ENCODE measurements around the gene GCDH.
A peak's percentile ranks its signal among the peaks of the same experiment; 100 is the strongest.

Gene GCDH

GRCh38 chr19:12918253-12918652 lies 27.3 kb downstream of the GCDH start:
- Histone ChIP-seq H3K9ac (ENCODE audit: low read depth, low read length) (no peak overlapping the region), H3K4me1 (ENCODE audit: control insufficient read depth, insufficient read depth, low read length) (peaks cover 6% of the 10 kb centered on the region), H3K4me3 (ENCODE audit: low read depth, low read length) (no peak overlapping the region)

DNA sequence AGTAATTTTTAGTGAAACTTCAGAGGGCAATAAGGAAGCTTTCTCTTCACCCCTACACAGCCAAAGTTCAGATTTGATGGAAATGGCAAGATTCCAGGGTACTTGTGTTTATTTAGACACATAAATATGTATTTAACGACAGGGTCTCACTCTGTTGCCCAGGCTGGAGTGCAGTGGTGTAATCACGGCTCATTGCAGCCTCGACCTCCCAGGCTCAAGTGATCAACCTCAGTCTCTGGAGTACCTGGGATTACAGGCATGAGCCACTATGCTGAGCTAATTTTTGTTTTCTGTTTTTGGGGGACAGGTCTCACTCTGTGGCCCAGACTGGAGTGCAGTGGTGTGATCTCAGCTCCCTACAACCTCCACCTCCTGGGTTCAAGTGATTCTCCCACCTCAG lies 30.1 kb downstream of the GCDH start:
- Histone ChIP-seq H3K9me3 (ENCODE audit: control insufficient read depth, insufficient read depth, low read length) (no peaks in the 10 kb centered on the region), H3K4me3 (ENCODE audit: low read depth, low read length) (no peak overlapping the region), H3K9ac (ENCODE audit: low read depth, low read length) (no peak overlapping the region), H3K36me3 (ENCODE audit: control insufficient read depth, insufficient read depth, low read length) (peaks cover 24% of the 10 kb centered on the region), H3K27me3 (ENCODE audit: control insufficient read depth, insufficient read depth, low read length) (peaks cover 10% of the 10 kb centered on the region), H3K4me1 (ENCODE audit: control insufficient read depth, insufficient read depth, low read length) (no peaks in the 10 kb centered on the region)

More at GRCh38 chr19:12918253-12918652, 27.3 kb downstream of the GCDH start:
- Histone ChIP-seq H3K9me3 (ENCODE audit: control insufficient read depth, insufficient read depth, low read length) (no peaks in the 10 kb centered on the region), H3K27me3 (ENCODE audit: control insufficient read depth, insufficient read depth, low read length) (peaks cover 10% of the 10 kb centered on the region), H3K36me3 (ENCODE audit: control insufficient read depth, insufficient read depth, low read length) (peaks cover 9% of the 10 kb centered on the region)

DNA sequence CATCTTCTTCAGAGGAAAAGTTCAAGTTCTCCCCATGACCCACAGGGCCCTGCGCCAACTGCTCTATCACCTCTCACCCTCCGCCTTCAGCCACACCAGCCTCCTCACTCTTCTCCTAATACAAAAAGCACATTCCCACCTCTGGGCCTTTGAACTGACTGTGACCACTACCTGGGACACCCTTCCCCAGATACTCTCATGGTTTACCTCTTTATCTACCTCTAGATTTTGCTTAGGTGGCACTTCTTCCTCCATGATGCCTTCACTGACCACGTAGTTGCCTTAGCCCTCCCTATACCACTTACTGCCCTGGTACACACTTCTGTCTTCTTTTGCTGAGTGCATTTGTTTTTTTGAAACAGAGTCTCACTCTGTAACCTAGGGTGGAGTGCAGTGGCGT lies 32.0 kb downstream of the GCDH start:
- peaks cover 37% of the 10 kb centered on the region for H3K36me3 ChIP-seq (ENCODE audit: control insufficient read depth, insufficient read depth, low read length)

DNA sequence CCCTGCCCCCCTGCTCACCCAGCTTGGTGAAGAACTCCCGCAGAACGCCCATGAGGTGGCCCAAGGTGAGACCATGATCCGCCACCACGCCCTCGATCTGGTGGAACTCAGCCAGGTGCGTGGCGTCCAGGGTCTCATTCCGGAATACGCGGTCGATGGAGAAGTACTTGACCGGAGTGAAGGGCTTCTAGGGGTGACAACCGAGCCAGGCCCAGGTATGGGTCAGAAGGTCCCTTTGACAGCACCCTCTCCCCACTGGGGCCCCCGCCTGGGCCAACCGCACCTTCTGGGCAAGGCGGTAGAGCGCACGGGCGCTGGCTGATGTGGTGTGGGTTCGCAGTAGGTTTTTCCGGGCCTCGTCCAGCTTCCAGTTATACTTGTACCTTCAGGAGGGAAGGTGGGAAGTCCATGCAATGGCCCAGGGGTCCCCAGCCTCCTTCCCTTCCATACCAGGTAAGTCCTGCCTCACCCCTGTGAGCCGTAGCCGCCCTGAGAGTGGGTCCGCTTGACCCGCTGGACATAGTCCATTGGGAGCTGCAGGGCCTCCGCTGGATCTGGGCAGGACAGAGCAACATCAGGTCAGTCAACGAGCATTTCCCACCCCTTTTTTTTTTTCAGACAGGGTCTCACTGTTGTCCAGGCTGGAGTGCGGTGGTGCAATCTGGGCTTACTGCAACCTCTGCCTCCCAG lies 33.8 kb downstream of the GCDH start:
- Histone ChIP-seq H3K9me3 (ENCODE audit: control insufficient read depth, insufficient read depth, low read length) (no peaks in the 10 kb centered on the region), H3K4me1 (ENCODE audit: control insufficient read depth, insufficient read depth, low read length) (no peaks in the 10 kb centered on the region), H3K4me3 (ENCODE audit: low read depth, low read length) (no peak overlapping the region), H3K27me3 (ENCODE audit: control insufficient read depth, insufficient read depth, low read length) (no peaks in the 10 kb centered on the region), H3K36me3 (ENCODE audit: control insufficient read depth, insufficient read depth, low read length) (peaks cover 55% of the 10 kb centered on the region), H3K9ac (ENCODE audit: low read depth, low read length) (no peak overlapping the region)

More for the DNA sequence above, 32.0 kb downstream of the GCDH start:
- Histone ChIP-seq H3K9me3 (ENCODE audit: control insufficient read depth, insufficient read depth, low read length) (no peaks in the 10 kb centered on the region), H3K27me3 (ENCODE audit: control insufficient read depth, insufficient read depth, low read length) (peaks cover 10% of the 10 kb centered on the region), H3K4me1 (ENCODE audit: control insufficient read depth, insufficient read depth, low read length) (no peaks in the 10 kb centered on the region), H3K4me3 (ENCODE audit: low read depth, low read length) (no peak overlapping the region), H3K9ac (ENCODE audit: low read depth, low read length) (no peak overlapping the region)

GRCh38 chr19:12930002-12930645 lies 39.2 kb downstream of the GCDH start:
- Histone ChIP-seq H3K36me3 (ENCODE audit: control insufficient read depth, insufficient read depth, low read length) (peaks cover 47% of the 10 kb centered on the region), H3K9ac (ENCODE audit: low read depth, low read length) (no peak overlapping the region), H3K27me3 (ENCODE audit: control insufficient read depth, insufficient read depth, low read length) (no peaks in the 10 kb centered on the region), H3K9me3 (ENCODE audit: control insufficient read depth, insufficient read depth, low read length) (no peaks in the 10 kb centered on the region), H3K4me3 (ENCODE audit: low read depth, low read length) (no peak overlapping the region), H3K4me1 (ENCODE audit: control insufficient read depth, insufficient read depth, low read length) (peaks cover 2% of the 10 kb centered on the region)

DNA sequence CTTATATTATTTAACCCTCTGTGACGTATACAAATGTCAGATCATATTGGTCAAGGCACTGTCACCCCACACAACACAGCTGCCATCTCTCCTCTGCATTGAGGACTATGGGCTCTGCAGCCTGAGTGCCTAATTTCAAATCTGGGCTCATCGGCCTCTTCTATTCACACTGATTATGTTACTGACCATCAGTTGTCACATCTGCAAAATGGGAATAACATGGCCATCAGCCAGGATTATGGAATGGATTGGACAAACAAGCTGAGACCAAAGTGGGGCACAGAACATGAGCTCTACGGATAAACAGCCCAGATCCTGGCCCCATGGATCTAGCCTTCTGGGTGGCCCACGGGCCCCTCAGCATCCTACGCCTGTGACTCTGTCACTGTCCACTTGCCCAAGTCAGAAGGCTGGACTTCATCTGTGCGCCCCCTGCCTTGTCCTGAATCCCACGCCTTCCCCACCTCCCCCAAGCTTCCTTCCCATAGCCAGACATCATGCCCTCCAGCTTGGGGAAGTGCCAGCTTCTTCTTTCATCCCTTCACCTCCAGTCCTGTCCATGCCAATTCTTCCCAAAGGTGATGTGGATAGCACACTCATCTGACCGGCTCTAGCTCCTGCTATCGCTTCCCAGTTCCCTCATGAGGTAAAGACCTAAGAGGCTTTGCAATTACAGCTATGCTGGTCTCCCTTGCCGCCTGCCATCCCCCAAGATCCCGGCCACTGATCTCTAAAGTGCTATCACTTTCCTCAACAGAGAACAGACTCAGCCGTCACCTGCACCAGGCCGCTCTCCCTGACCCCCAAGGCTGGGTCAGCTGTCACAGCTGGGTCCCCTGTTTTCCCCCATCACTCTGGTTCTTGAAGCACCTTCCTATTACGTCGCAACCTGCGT lies 41.7 kb downstream of the GCDH start:
- H3K4me1 ChIP-seq (ENCODE audit: control insufficient read depth, insufficient read depth, low read length) = peaks cover 2% of the 10 kb centered on the region

DNA sequence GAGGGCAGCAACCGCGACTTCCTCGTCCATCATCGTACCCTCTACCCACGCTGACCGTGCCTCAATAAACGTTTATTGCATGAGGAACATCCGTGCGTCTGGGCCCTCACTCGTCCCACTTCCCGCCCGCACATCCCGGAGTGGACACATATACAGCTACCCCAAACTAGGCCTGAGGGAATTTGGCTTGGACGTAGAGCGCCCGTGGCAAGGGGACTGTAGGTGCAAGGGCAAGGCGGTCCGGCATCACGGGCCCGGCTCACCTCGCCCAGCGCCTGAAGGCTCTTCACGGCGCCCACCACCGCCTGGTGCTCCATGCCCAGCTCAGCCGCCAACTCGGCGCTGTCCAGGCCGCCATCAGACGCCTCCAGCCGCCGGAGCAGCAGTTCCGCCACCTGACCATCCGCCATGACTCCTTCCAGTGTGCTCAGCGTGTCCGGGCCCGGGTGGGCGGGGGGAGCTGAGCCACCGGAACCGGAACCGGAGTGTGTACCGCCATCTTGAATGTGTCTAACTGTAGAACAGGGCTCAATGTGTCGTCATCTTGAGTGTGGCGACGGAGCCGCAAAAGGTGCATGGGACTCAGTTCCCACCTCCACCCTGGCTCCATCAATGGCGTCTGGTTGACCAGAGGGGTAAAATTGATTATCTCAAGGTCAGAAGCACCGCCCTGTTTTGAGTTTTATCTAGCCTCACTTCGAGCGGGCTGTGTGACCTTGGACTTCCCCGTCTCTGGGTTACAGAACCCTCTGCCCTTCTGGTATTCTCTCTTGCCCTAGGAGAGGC lies 42.5 kb downstream of the GCDH start, which contains the start of gene FARSA:
FARSA (minus strand) TSS at position 425 of the 786 bp plus-strand sequence; CDS start at position 410, 15 bp downstream.
- Histone ChIP-seq H3K27me3 (ENCODE audit: control insufficient read depth, insufficient read depth, low read length) (no peaks in the 10 kb centered on the region), H3K36me3 (ENCODE audit: control insufficient read depth, insufficient read depth, low read length) (peaks cover 27% of the 10 kb centered on the region), H3K9ac (ENCODE audit: low read depth, low read length) (peak within 1 kb of the TSS; percentile 96), H3K4me3 (ENCODE audit: low read depth, low read length) (peak within 1 kb of the TSS; percentile 99), H3K4me1 (ENCODE audit: control insufficient read depth, insufficient read depth, low read length) (peaks cover 2% of the 10 kb centered on the region), H3K9me3 (ENCODE audit: control insufficient read depth, insufficient read depth, low read length) (no peaks in the 10 kb centered on the region)

More for the DNA sequence above, 41.7 kb downstream of the GCDH start:
- H3K9ac ChIP-seq (ENCODE audit: low read depth, low read length) = peak overlapping the region; percentile 96
- H3K36me3 ChIP-seq (ENCODE audit: control insufficient read depth, insufficient read depth, low read length) = peaks cover 35% of the 10 kb centered on the region
- H3K9me3 ChIP-seq (ENCODE audit: control insufficient read depth, insufficient read depth, low read length) = no peaks in the 10 kb centered on the region
- no peaks in the 10 kb centered on the region for H3K27me3 ChIP-seq (ENCODE audit: control insufficient read depth, insufficient read depth, low read length)
- peak overlapping the region; percentile 99 for H3K4me3 ChIP-seq (ENCODE audit: low read depth, low read length)

GRCh38 chr19:12935071-12935470 lies 44.1 kb downstream of the GCDH start:
- peaks cover 23% of the 10 kb centered on the region for H3K36me3 ChIP-seq (ENCODE audit: control insufficient read depth, insufficient read depth, low read length)
- H3K27me3 ChIP-seq (ENCODE audit: control insufficient read depth, insufficient read depth, low read length) = no peaks in the 10 kb centered on the region
- H3K4me1 ChIP-seq (ENCODE audit: control insufficient read depth, insufficient read depth, low read length) = peaks cover 7% of the 10 kb centered on the region
- H3K4me3 ChIP-seq (ENCODE audit: low read depth, low read length) = no peak overlapping the region
- H3K9me3 ChIP-seq (ENCODE audit: control insufficient read depth, insufficient read depth, low read length) = no peaks in the 10 kb centered on the region
- no peak overlapping the region for H3K9ac ChIP-seq (ENCODE audit: low read depth, low read length)

DNA sequence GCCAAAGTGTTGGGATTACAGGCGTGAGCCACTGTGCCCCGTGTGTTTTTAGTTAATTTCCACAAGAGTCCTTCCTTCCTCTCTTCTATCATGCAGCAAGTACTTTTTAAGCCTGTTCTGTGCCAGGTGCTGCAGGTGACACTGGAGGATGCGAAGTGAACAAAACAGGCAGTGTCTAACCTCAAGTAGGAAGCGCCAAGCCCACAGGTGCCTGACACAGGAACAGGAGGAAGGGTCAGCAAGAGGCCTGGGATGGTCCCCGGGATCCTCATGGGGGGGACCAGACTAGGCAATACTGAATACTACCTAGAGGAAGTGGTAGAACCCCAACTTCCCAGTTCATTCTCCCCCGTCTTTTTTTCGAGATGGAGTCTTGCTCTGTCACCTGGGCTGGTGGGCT lies 45.6 kb downstream of the GCDH start:
- peaks cover 31% of the 10 kb centered on the region for H3K36me3 ChIP-seq (ENCODE audit: control insufficient read depth, insufficient read depth, low read length)
- H3K27me3 ChIP-seq (ENCODE audit: control insufficient read depth, insufficient read depth, low read length) = no peaks in the 10 kb centered on the region
- no peaks in the 10 kb centered on the region for H3K9me3 ChIP-seq (ENCODE audit: control insufficient read depth, insufficient read depth, low read length)
- no peak overlapping the region for H3K4me3 ChIP-seq (ENCODE audit: low read depth, low read length)
- H3K4me1 ChIP-seq (ENCODE audit: control insufficient read depth, insufficient read depth, low read length) = peaks cover 7% of the 10 kb centered on the region
- H3K9ac ChIP-seq (ENCODE audit: low read depth, low read length) = no peak overlapping the region

DNA sequence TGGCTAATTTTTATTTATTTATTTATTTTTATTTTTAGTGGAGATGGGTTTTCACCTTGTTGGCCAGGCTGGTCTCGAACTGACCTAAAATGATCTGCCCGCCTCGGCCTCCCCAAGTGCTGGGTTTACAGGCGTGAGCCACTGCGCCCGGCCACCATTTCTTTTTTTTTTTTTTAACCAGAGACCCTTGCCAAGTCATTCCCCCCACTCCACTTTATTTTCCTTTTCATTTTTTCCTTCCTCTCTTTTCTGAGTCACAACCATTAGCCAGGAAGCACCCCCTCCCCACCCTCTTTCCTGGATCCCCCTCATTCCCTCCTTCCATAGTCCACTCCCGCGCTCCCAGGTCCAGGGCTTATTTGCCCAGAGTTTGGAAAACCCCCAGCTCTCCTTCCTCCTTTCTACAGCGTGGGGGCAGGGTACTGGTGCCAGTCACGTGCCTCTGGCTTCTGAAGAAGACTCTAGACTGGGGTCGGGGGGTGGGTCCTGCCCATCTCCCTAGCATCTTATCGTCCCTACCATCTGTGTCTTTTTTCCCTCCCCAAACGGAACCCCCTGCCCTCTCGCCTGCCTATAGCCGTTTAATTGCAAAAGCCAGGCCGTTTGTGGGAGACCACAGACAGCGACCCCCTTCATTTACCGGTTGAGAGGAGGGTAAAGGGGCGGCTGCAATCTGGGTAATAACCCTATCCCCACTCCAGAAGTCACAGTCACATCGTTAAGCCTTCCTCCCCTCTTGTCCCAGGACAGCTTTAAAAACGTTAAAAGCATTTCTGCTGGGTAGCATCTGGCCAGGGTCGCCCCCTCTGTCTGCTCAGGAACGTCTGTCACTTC lies 46.4 kb downstream of the GCDH start:
- peak overlapping the region; percentile 88 for H3K4me3 ChIP-seq (ENCODE audit: low read depth, low read length)
- H3K9ac ChIP-seq (ENCODE audit: low read depth, low read length) = peak overlapping the region; percentile 51
- H3K4me1 ChIP-seq (ENCODE audit: control insufficient read depth, insufficient read depth, low read length) = peaks cover 7% of the 10 kb centered on the region
- no peaks in the 10 kb centered on the region for H3K27me3 ChIP-seq (ENCODE audit: control insufficient read depth, insufficient read depth, low read length)
- no peaks in the 10 kb centered on the region for H3K9me3 ChIP-seq (ENCODE audit: control insufficient read depth, insufficient read depth, low read length)
- peaks cover 37% of the 10 kb centered on the region for H3K36me3 ChIP-seq (ENCODE audit: control insufficient read depth, insufficient read depth, low read length)
